GM23338 (cell line): ENCODE data around the gene UBAC2.

Experiments
- CREB1 ChIP-seq: fragments of 250-450 bp; sonication (Bioruptor Pico); IDR thresholded peaks from 2 replicates; pipeline ENCODE4 v1.5.0; 2020; ENCODE audit warnings: low read depth, mild to moderate bottlenecking, moderate library complexity
- CTCF ChIP-seq, 2 experiments: fragments of 200-600 bp in 1 of 2; sonication (generic) in 1 of 2; conservative IDR thresholded peaks; 2 replicates each; pipeline versions ENCODE4 v1.5.1 to v1.6.1; 2016 to 2017; ENCODE audit warnings: antibody characterized with exemption in 2 of 2, low read depth in 2 of 2, mild to moderate bottlenecking in 2 of 2, moderate library complexity in 1 of 2
- ETS1 ChIP-seq: IDR thresholded peaks from 2 replicates; pipeline ENCODE4 v1.6.1; 2016; ENCODE audit warnings: antibody characterized with exemption
- EZH2 ChIP-seq: fragments of 200-600 bp; sonication (generic); IDR thresholded peaks from one replicate; pipeline ENCODE4 v1.8.0; 2017; ENCODE audit warnings: antibody characterized with exemption, mild to moderate bottlenecking, low read depth; ENCODE audit not compliant: unreplicated experiment
- EZH2phosphoT487 ChIP-seq: fragments of 200-600 bp; sonication (generic); IDR thresholded peaks from one replicate; pipeline ENCODE4 v1.8.1; 2018; ENCODE audit warnings: antibody characterized with exemption; ENCODE audit not compliant: unreplicated experiment
- JUNB ChIP-seq: IDR thresholded peaks from one replicate; pipeline ENCODE4 v1.6.1; 2016; ENCODE audit warnings: antibody characterized with exemption; ENCODE audit not compliant: unreplicated experiment
- NANOG ChIP-seq: IDR thresholded peaks from 2 replicates; pipeline ENCODE4 v1.6.1; 2016; ENCODE audit warnings: antibody characterized with exemption, borderline replicate concordance
- POLR2AphosphoS5 ChIP-seq: IDR thresholded peaks from 2 replicates; pipeline ENCODE4 v1.6.1; 2016; ENCODE audit warnings: antibody characterized with exemption, low read depth
- REST ChIP-seq: IDR thresholded peaks from one replicate; pipeline ENCODE4 v1.6.1; 2018; ENCODE audit warnings: antibody characterized with exemption; ENCODE audit not compliant: unreplicated experiment
- STAT1 ChIP-seq: IDR thresholded peaks from one replicate; pipeline ENCODE4 v1.6.1; 2016; ENCODE audit warnings: antibody characterized with exemption; ENCODE audit not compliant: unreplicated experiment
- ZNF331 ChIP-seq: fragments of 250-450 bp; sonication (Bioruptor Pico); IDR thresholded peaks from 2 replicates; pipeline ENCODE4 v1.5.0; 2020; ENCODE audit warnings: low read depth, mild to moderate bottlenecking, moderate library complexity
- ZNF462 ChIP-seq: fragments of 250-450 bp; sonication (Bioruptor Pico); IDR thresholded peaks from 2 replicates; pipeline ENCODE4 v1.5.0; 2020; ENCODE audit warnings: mild to moderate bottlenecking, moderate library complexity

DNA sequence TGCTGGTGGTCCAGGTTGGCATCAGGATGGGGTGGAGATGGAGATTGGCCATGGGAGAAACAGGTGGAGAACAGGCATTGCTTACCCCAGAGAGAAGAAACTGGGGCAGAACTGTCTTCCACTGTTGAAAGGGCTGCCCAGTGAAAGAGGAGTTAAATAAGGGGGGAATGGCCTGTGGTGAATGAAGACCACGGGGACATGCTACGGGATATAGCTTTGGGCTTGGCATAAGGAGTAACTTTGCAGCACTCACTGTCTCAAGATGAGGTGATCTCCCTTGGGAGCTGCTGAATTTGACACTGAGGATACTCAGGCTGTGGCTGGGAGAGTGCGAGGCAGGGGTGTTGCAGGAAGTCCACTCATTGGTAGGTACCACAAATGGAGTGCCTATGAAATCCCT lies 68.2 kb downstream of the UBAC2 start:
- TF ChIP-seq CTCF (conservative IDR thresholded peaks at IDR 0.05; ENCODE audit: low read depth in 2 of 2) = no peak
- no peak for TF ChIP-seq REST
- TF ChIP-seq EZH2phosphoT487 = no peak
- TF ChIP-seq ZNF331 (CRISPR knock-in tag) = no peak
- no peak for TF ChIP-seq POLR2AphosphoS5
- no peak for TF ChIP-seq JUNB
- TF ChIP-seq EZH2 = no peak
- TF ChIP-seq ETS1 = no peak
- TF ChIP-seq CREB1 (CRISPR knock-in tag) = no peak
- no peak for TF ChIP-seq STAT1
- TF ChIP-seq NANOG = no peak
- TF ChIP-seq ZNF462 = no peak
